ENCODE results near the gene C20orf144.

DNA sequence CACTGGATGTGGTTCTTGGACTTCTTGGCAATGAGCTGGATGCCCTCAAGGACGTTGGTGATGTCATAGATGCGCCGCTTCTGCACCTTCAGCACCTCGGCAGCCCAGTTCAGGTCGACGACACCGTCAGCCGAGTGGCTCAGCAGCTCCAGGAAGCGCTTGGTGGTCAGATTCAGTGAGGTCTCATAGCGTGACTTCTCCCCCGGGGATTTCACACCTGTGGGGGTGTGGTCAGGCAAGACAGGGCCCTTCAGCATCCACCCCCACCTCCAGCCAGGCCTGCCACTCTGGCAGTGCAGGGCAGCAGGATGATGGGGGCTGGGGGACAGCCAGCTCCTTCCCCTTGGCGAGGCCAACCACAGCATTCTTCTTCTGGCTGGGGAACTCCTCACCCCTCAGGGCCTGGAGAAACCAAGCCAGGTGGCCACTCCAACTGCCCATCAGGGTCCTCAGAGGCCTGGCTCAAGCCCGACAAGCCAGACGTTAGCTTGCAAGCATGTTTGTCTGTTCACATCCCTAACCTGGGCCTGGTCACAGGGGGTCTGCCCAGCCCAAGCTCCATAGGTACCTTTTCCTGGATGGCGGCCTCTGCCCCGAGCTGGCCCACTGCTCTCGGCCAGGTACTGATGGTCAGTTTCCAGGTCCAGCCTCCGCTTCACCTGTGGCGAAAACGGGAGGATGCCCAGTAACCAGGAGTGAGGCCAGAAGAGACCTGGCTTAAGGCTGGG is 17.8 kb downstream of the C20orf144 start:
- TF ChIP-seq POLR2A (IDR thresholded peaks at IDR 0.05) = no peak
- TF ChIP-seq, protein P1, sequence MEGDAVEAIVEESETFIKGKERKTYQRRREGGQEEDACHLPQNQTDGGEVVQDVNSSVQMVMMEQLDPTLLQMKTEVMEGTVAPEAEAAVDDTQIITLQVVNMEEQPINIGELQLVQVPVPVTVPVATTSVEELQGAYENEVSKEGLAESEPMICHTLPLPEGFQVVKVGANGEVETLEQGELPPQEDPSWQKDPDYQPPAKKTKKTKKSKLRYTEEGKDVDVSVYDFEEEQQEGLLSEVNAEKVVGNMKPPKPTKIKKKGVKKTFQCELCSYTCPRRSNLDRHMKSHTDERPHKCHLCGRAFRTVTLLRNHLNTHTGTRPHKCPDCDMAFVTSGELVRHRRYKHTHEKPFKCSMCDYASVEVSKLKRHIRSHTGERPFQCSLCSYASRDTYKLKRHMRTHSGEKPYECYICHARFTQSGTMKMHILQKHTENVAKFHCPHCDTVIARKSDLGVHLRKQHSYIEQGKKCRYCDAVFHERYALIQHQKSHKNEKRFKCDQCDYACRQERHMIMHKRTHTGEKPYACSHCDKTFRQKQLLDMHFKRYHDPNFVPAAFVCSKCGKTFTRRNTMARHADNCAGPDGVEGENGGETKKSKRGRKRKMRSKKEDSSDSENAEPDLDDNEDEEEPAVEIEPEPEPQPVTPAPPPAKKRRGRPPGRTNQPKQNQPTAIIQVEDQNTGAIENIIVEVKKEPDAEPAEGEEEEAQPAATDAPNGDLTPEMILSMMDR (IDR thresholded peaks at IDR 0.05) = no peak

Data from body of pancreas (tissue), 4 donors.